PC-3 (cell line): Measurements from ENCODE around the gene KIF5A. TPM values are rescaled to one million over a fixed set of nuclear protein-coding genes. Genes with fewer than 3 reads are reported as not detected.

Experiments used
- ATAC-seq: fragments of 200-7000 bp; cut with Tn5 transposase; 2 replicates; pipeline ENCODE4 v1.9.1; 2020; ENCODE audit warnings: mild to moderate bottlenecking, moderate library complexity
- BruUV-seq: library from RNA; stranded (reverse); fragments of 400-500 nt; replicated peaks from 2 replicates; lab custom pipeline; 2021; lab: Mats Ljungman, UMichigan
- CTCF ChIA-PET: fragments of 300-600 bp; sonication (Branson Sonifier 250); formaldehyde crosslinking; loops from one replicate; lab custom pipeline; 2022; ENCODE audit warnings: antibody characterized with exemption; lab: Charles Lee
- POLR2A ChIA-PET: fragments of 300-600 bp; sonication (Branson Sonifier 250); formaldehyde crosslinking; loops from one replicate; lab custom pipeline; 2022; ENCODE audit warnings: antibody characterized with exemption; ENCODE audit not compliant: unreplicated experiment; lab: Charles Lee
- DNase-seq: peaks from one replicate; pipeline ENCODE4 v3.0.0-alpha.2; 2015
- H2AFZ ChIP-seq: fragments of 300-600 bp; sonication (generic); 2 replicates; pipeline ENCODE4 v1.6.0; 2016; ENCODE audit warnings: antibody characterized with exemption, low read length
- H3F3A ChIP-seq: fragments of 300-600 bp; sonication (generic); one replicate; pipeline ENCODE4 v1.6.0; 2017; ENCODE audit warnings: antibody characterized with exemption, low read length, control low read depth, mild to moderate bottlenecking; ENCODE audit not compliant: unreplicated experiment
- H3K27ac ChIP-seq: fragments of 300-600 bp; sonication (generic); 2 replicates; pipeline ENCODE4 v1.5.1; 2016; ENCODE audit warnings: mild to moderate bottlenecking, low read length
- H3K27me3 ChIP-seq: fragments of 300-600 bp; sonication (generic); 2 replicates; pipeline ENCODE4 v1.6.1; 2016; ENCODE audit warnings: low read length, mixed read lengths
- H3K36me3 ChIP-seq: fragments of 300-600 bp; sonication (generic); 2 replicates; pipeline ENCODE4 v1.6.1; 2016; ENCODE audit warnings: low read depth, mixed run types, low read length, mixed read lengths
- H3K4me1 ChIP-seq: fragments of 300-600 bp; sonication (generic); 2 replicates; pipeline ENCODE4 v1.5.1; 2016; ENCODE audit warnings: low read length; ENCODE audit not compliant: insufficient read depth
- H3K4me2 ChIP-seq: fragments of 300-600 bp; sonication (generic); 2 replicates; pipeline ENCODE4 v1.6.0; 2016; ENCODE audit warnings: low read length
- H3K4me3 ChIP-seq: fragments of 300-600 bp; sonication (generic); 2 replicates; pipeline ENCODE4 v1.5.1; 2016; ENCODE audit warnings: mild to moderate bottlenecking, low read length, mixed read lengths
- H3K79me2 ChIP-seq: fragments of 300-600 bp; sonication (generic); 2 replicates; pipeline ENCODE4 v1.6.1; 2017; ENCODE audit warnings: low read length, mixed read lengths
- H3K9ac ChIP-seq: fragments of 300-600 bp; sonication (generic); 2 replicates; pipeline ENCODE4 v1.6.0; 2016; ENCODE audit warnings: mild to moderate bottlenecking, low read length
- H3K9me2 ChIP-seq: fragments of 300-600 bp; sonication (generic); replicated peaks from 2 replicates; pipeline ENCODE4 v1.6.1; 2016; ENCODE audit warnings: mixed run types, low read length, mixed read lengths
- H3K9me3 ChIP-seq: fragments of 300-600 bp; sonication (generic); 2 replicates; pipeline ENCODE4 v1.6.1; 2016; ENCODE audit warnings: low read length, mixed read lengths
- H4K20me1 ChIP-seq: fragments of 300-600 bp; sonication (generic); 2 replicates; pipeline ENCODE4 v1.6.1; 2016; ENCODE audit warnings: low read length, mixed read lengths
- CTCF ChIP-seq: fragments of 300-600 bp; sonication (generic); conservative IDR thresholded peaks from 2 replicates; pipeline ENCODE4 v1.5.1; 2017; ENCODE audit warnings: antibody characterized with exemption, low read depth, mild to moderate bottlenecking, low read length
- EZH2 ChIP-seq: fragments of 300-600 bp; sonication (generic); IDR thresholded peaks from one replicate; pipeline ENCODE4 v1.6.1; 2017; ENCODE audit warnings: antibody characterized with exemption, mild to moderate bottlenecking, low read length; ENCODE audit not compliant: unreplicated experiment
- EZH2phosphoT487 ChIP-seq: fragments of 300-600 bp; sonication (generic); IDR thresholded peaks from 2 replicates; pipeline ENCODE4 v1.6.1; 2018; ENCODE audit warnings: mild to moderate bottlenecking, antibody characterized with exemption, low read length, borderline replicate concordance
- intact Hi-C: fragments of 100-400 bp; cut with micrococcal nuclease; formaldehyde crosslinking; loops from 2 replicates; pipeline ENCODE4 v1.9.0; 2023
- total RNA-seq: library from RNA; depleted of rRNA; stranded (reverse); fragments of >200 nt; gene quantifications from 2 replicates; pipeline ENCODE4 v1.2.3, GENCODE V29; 2014

KIF5A gene
- total RNA-seq, 1 experiment from 2014 or later = not detected

GRCh38 chr12:57623811-57624390 is 74.1 kb downstream of the KIF5A start:
- TF ChIP-seq EZH2phosphoT487 (no peak), EZH2 (no peak), CTCF (no peak)
- DNase-seq (no peak), ATAC-seq (no peak)
- CTCF ChIA-PET = interaction anchor here (0.7 kb wide), 1 partner anchor 37 kb away, joined by 3 read pairs; no protein-coding TSS in a partner anchor
- Histone ChIP-seq H3K9ac (no peak overlapping the region), H3K9me2 (no peaks in the 10 kb centered on the region), H3K79me2 (no peaks in the 10 kb centered on the region), H4K20me1 (no peaks in the 10 kb centered on the region), H3K36me3 (no peaks in the 10 kb centered on the region; the same call in 1 of the 2 replicates), H3K27me3 (peaks cover 15% of the 10 kb centered on the region), H3K4me1 (no peaks in the 10 kb centered on the region), H3K9me3 (no peaks in the 10 kb centered on the region), H3F3A (no peaks in the 10 kb centered on the region), H2AFZ (no peak overlapping the region), H3K4me2 (no peak overlapping the region), H3K27ac (no peak overlapping the region), H3K4me3 (no peak overlapping the region)
- POLR2A ChIA-PET = no interaction called here
- intact Hi-C loops = no loop called here
- BruUV-seq = no TSS peak

- Histone ChIP-seq H2AFZ (no peak overlapping the region), H3K9me2 (no peaks in the 10 kb centered on the region), H3K4me1 (no peaks in the 10 kb centered on the region), H3K36me3 (no peaks in the 10 kb centered on the region; the same call in 1 of the 2 replicates), H4K20me1 (no peaks in the 10 kb centered on the region), H3K79me2 (no peaks in the 10 kb centered on the region), H3K9me3 (no peaks in the 10 kb centered on the region), H3K4me3 (no peak overlapping the region), H3F3A (no peaks in the 10 kb centered on the region), H3K4me2 (no peak overlapping the region), H3K9ac (no peak overlapping the region), H3K27ac (no peak overlapping the region), H3K27me3 (peaks cover 15% of the 10 kb centered on the region)
- ChIA-PET CTCF (no interaction called here), POLR2A (no interaction called here)
- ATAC-seq = no peak
- no TSS peak for BruUV-seq
- TF ChIP-seq CTCF (no peak), EZH2phosphoT487 (no peak), EZH2 (no peak)
- intact Hi-C loops = no loop called here
- no peak for DNase-seq
These were observed 74.8 kb downstream of the KIF5A start for GRCh38 chr12:57624441-57625220.
